GM21381 (cell line): Measurements from ENCODE around the gene PSORS1C2.
"Not testable (repeated sequence)": the region's sequence is repeated elsewhere in the genome, so short reads cannot be mapped to it uniquely, and the experiment has no call there.

Experiments used
- ATAC-seq: cut with Tn5 transposase; IDR thresholded peaks from one replicate; pipeline ENCODE4 v1.9.1; 2021; ENCODE audit warnings: mild to moderate bottlenecking, moderate library complexity; ENCODE audit not compliant: unreplicated experiment

Gene PSORS1C2

DNA sequence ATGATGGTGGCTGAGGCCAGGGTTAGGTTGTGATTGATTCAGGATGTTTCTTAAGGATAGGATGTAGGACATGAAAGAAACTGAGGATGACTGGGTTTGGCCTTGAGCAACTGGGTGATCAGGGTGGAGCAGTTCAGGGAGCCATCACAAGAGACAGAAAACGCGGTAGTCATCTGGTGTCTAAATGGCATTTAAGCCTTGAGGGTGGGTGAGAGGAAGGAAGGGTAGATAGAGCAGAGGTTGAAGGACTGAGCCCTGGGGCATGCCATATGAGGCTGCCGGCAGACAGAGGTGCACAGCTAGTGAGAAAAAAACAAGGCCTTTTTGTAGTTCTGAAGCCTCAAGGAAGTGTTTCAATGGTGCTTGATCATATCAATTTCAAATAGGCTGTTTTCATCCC, 29.7 kb upstream of the PSORS1C2 start:
- no peak for ATAC-seq

DNA sequence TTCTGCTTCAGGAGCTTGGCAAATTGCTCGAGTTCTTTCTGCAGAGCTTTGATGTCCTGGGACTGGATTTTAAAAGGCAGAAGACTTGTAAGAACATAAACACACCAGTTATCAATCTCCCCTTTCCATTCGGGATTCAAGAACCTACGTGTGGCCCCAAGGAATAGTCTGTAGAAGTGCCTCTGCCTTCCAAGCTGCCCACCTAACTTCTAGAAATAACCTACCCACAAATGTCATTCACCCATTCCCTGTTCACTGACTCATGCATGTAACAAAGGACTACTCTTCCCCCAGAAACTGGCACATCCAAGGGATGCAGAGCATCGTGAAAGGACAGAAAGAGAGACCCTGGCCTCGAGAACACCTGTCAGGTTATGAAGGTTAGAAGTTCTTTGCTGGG, 27.1 kb upstream of the PSORS1C2 start:
- no peak for ATAC-seq

DNA sequence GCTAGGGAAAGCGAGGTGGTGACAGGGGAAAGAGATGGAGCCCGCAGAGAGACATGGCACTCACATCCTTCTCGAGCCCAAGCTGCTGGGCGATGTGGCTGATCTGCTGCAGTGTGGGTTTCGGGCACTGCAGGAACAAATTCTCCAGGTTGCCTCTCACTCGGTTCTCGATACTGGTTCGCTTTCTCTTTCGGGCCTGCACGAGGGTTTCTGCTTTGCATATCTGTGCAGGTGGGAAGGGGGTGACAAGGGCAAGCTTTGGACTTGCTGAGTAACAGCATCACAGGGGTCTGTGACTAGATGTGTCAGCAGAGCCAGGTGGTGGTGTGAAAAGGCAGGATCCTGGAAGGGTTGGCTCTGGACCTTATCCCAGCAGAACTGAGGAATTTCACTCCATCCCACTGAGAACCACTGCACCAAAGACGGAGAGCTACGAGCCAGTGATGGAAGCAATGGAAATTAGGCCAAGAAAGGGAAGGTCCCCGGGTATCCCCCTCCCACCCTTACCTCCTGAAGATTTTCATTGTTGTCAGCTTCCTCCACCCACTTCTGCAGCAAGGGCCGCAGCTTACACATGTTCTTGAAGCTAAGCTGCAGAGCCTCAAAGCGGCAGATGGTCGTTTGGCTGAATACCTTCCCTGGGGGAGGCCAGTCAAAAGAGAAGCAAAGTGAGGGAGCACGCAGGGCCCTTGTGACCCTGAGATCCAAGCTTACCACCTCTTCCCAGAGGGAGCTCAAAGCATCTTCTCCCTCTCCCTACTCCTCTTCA, 26.4 kb upstream of the PSORS1C2 start:
- ATAC-seq, result peak; percentile 48

DNA sequence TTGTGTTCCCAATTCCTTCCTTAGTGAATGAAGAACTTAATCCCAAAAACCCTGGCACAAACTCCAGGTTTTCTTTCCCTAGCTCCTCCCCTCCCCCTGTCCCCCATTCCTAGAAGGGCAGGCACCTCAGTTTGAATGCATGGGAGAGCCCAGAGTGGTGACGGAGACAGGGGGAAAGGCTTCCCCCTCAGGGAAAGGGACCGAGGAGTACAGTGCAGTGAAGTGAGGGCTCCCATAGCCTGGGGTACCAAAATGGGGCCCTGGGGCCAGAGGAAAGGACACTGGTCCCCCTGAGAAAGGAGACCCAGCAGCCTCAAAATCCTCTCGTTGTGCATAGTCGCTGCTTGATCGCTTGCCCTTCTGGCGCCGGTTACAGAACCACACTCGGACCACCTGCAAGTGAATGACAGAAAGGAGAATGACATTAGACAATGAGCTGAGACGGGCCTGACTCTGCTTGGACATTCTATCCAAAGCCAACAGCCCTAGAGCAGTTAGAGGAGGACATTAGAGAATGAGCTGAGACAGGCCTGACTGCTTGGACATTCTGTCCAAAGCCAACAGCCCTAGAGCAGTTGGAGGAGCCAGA, 25.7 kb upstream of the PSORS1C2 start:
- ATAC-seq, result not testable (repeated sequence)

DNA sequence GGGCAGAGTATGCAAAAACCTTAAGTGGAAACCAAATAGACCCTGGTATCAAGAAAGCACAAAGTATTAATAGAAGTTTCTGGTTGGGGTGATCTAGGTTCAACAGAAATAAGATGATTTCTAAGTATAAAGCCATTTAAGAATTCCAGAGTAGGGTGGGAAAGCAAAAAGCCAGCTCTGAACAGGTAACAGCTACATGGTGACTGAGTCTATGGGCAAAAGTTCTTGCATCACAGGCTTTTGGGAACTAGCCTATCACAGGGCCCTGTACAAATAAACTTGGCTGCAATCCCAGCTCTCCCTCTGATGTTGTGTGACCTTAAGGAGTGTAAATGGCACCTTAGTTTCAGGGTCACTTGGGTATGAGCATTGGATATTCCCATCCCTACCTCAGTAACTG, 25.1 kb upstream of the PSORS1C2 start:
- no peak for ATAC-seq

DNA sequence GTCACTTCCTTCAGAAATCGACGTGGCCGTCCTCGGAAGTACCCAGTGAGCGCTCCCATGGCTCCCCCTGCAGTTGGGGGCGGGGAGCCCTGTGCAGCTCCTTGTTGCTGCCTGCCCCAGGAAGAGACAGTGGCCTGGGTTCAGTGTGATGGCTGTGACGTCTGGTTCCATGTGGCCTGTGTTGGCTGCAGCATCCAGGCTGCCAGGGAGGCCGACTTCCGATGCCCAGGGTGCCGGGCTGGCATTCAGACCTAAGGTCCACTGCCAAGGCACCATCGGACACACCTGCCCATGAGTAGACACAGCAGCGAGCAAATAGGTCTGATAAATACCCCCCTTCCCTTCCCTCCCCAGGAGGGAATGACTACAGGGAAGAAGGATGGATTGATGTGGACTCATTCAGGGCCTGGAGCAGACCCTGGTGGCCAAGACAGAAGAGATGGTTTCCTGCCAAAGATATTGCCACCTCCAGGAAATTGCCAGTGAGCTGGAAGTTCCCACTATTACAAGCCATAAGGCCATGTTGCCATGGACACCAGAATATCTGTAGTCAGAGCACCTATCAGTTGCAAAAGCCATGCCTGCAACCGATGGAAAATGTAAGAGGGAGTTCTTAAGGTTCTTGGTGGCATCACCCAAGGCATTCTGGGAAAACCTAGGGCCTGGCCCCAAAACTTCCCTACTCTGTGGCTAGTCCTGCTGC, 23.7 kb upstream of the PSORS1C2 start:
- ATAC-seq, result no peak

DNA sequence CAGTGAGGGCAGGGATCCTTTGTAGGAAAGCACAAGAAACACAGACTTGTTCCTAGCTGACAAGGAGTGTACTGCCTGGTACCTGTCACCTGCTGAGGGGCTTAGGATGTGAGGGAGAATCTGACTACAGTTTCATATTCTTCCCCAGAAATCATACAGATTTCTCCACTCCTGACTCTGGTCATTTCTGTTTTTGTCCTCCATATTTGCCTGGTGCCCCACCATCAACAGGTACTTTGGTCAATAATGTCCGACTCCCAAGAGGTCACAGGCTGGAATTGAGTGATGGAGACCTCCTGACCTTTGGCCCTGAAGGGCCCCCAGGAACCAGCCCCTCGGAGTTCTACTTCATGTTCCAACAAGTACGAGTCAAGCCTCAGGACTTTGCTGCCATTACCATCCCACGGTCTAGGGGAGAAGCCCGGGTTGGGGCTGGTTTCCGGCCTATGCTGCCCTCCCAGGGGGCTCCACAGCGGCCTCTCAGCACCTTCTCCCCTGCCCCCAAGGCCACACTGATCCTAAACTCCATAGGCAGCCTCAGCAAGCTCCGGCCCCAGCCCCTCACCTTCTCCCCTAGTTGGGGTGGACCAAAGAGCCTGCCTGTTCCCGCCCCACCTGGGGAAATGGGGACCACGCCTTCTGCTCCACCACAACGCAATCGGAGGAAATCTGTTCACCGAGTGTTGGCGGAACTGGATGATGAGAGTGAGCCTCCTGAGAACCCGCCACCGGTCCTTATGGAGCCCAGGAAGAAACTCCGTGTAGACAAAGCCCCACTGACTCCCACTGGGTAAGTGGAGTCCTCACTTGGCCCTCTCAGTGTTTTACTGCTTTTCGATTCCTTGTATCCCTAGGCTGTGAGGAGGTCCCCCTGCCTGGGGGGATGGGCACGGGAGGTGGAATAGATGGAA, 22.6 kb upstream of the PSORS1C2 start:
- ATAC-seq, result no peak

DNA sequence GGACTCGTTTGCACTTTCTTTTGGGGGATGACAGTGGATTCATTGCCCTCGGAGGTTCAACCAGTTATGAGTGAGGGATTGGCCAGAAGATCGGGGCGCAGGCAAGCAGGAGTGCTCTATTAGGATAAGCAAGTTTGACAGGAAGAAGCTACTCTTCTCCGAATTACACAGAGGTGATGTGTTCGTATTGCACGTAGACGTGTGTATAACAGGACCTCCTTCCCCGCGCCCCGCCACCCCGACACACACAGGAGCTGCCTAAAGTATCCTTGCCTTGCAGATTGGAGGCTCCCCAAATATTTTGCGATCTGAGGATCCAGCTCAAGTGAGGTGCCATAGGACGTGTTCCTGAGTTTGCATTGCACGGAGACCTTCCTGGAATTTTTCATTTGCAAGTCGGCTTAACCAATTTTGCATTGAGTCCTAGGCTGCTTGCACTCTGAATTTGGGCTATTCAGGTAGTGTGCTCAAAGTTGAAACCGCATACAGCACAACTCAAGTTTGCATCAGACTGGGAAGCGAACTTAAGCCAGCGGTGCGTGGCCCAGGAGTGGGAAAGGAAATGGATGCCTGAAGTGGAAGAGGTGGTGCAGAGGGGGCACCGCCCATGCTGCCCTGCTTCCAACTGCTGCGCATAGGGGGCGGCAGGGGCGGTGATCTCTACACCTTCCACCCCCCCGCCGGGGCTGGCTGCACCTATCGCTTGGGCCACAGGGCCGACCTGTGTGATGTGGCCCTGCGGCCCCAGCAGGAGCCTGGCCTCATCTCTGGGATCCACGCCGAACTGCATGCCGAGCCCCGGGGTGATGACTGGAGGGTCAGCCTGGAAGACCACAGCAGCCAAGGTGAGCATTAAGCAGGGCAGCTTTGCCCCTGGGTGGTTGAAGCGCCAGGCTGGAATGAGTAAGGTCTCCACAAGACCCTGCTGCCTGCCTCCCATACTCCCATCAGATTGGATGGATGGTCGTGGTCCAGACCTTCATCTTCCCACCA, 20.3 kb upstream of the PSORS1C2 start:
- no peak for ATAC-seq

DNA sequence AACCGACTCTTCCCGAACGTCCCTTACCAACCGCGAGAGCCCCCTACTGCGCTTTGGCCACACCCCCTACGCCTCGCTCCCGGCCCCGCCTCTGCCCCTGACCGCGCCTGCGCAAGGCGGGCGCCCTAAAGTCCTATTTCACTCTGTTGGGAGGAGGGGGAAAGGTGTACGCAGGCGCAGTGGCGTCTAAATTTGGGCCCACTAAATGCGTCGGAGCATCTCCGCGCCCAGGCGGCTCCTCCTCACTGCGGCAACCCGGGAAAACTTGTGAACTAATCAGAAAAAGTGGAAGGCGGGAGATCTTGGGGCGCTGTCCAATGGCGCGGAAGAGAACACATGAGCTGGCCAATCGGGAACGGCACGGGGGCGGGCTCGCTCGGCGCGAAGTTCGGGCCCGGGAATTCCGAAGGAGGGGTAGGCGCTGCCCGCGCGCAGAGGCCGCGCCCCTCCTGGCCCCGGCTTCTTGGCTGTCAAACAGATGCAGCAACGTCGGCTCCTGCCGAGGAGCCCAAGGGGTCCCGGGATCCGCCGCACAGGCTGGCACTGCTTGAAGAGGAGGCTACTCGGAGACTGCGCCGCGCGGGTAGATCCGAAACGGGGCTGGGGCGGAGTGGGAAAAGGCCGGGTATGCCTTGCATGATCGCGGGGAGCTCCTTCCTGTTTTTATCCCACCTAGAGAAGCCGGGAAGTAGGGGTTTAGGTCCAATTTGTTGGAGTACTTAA, 19.4 kb upstream of the PSORS1C2 start, which contains the start of gene TCF19:
Gene TCF19 (plus strand): TSS at position 450 of the 723 bp plus-strand sequence. CDS start 881 bp downstream, outside the sequence.
- peak; percentile 82 for ATAC-seq

DNA sequence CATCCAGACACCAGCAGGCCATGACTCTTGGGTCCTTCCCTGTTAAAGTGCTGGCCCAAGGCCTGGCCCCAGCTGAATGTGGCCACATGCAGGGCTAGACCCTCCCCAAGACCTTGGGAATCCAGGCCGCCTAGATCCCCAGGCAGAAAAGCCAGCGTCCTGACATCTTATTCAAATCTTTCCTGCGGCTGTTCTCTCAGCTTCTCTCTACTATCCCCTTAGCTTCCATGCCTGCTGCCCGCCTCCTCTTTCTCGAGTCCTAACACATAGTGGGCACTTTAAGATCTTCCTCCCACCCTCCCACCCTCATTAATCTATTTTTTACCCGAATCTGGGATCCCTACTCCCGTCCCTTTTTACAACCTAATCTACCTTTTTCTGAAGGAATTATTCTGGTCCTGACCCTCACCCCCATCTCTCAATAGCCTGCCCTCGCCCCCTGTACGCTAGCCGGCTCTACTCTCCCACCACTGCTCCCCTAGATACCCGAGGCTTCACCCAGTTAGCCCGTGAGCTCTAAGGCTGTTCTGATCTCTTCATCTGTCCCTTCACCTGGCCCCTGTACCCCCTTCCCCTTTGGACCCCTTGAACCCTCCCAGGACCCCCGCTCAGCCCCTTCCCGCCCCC, 18.8 kb upstream of the PSORS1C2 start, which contains the start of gene CCHCR1:
Gene CCHCR1 (minus strand): TSS at position 290 of the 627 bp plus-strand sequence. CDS start 202 bp downstream, at position 88.
- no peak for ATAC-seq

DNA sequence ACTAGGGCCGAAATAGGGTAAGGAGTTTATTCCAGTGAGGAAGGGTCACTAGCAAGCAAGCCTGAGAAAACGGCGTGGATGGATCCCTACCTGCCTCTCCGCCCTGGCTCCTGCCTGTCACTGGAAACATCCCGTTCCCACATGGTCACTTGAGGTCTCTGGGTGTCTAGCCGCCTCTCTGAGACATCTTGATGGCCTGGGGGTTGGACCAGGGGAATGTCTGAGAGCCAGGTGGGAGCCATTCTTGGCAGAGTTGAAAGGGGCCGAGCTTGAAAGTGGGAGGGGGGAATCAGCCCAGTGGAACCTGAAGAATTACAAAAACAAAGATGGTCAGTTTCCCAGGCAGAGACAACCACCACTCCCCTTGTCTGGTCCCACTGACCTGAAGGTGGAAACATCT, 17.8 kb upstream of the PSORS1C2 start:
- ATAC-seq, result no peak

DNA sequence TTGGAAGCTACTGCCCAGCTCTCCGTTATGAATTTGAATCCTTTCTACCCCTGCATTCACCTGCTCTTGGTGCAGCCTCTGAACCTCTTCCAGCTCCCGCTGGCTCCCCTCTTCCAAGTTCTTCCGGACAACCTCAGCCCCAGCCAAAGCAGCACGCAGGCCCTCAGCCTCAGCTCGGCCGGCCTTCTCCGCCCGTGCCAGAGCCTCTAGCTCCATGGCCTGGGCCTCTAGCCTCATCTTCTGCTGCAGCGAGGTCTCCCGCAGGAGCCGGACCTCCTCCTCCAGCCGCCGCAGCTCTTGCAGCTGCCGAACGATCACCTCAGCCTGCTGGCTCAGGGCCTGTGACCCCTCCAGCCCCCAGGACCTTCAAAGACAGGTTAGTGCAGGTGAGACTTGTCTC, 15.6 kb upstream of the PSORS1C2 start:
- no peak for ATAC-seq

DNA sequence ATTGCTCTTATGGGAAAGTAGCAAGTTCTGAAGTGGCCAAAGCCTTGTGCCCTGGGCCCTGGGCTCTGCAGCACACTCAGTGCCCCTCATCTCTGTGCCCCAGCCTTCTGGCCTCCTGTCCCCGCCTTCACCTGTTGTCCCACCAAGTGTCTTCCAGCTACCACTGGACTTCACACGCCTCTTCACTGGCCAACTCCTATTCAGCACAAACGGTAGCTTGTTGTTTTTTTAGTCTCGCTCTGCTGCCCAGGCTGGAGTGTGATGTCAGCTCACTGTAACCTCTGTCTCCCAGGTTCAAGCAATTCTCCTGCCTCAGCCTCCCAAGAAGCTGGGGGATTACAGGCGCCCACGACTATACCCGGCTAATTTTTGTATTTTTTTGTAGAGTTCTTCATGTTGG, 13.9 kb upstream of the PSORS1C2 start:
- no peak for ATAC-seq

DNA sequence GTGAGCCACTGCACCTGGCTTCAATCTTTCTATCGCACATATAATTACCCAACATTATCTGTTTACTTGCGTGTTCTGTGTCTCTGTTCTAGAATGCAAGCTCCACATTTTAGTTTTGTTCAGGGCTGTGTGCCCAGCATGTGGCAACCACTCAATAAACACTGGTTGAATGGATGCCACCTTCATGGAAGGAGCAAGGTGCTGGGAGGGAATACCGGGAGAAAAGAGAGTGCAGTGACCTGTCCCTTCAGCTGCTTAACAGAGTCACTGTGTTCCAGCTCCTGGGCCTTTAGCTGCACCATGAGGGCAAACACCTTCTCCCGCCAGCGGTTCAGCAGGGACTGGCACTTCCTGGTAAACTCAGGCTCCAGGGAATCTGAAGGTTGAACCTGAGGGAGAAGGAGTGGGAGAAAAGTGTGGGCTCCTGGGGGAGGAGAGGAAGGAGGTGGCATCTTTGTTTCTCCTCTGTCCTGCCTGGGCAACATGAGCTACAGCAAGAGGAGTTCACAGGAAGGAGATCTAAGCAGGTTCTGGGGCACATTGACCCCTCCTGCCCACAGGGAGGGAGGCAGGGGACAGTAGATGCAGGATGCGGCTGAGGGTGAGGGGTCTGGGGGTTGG, 11.1 kb upstream of the PSORS1C2 start:
- no peak for ATAC-seq

DNA sequence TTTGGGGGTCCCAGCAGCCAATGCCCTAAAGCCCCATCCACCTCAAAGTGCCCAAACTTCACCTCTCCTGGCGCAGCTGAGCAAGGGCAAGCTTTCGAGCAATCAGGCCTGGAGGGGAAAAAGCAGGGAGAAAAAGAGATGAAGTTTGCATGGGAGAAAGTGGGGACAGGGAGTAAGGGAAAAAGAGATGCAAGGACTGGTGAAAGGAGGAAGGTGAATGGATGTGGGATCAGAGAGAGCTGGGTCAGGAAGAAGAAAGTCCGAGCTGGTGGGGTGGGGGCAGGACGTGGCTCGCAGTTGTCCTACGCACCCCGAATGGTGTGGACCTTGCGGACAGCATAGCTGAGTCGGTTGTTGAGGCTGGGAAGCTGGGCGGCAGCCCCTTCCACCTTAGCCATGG, 6.5 kb upstream of the PSORS1C2 start:
- no peak for ATAC-seq

DNA sequence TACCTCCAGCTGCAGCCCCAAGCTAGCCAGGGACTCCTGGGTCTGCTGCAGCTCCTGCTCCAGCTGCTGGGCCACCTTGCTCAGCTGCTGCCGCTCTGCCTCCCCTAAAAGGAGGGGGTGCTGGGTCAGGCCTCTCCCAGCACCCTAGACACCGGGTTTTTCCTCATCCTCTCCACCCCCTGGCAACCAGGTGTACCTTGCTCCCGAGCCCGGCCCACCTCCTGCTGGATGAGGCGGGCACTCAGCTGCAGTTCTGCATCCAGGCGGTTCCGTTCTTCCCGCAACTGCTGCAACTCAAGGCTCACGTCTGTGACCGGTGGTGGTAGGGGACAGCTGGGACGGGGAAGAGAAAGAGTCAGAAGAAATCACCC, 6.1 kb upstream of the PSORS1C2 start:
- ATAC-seq, result no peak

DNA sequence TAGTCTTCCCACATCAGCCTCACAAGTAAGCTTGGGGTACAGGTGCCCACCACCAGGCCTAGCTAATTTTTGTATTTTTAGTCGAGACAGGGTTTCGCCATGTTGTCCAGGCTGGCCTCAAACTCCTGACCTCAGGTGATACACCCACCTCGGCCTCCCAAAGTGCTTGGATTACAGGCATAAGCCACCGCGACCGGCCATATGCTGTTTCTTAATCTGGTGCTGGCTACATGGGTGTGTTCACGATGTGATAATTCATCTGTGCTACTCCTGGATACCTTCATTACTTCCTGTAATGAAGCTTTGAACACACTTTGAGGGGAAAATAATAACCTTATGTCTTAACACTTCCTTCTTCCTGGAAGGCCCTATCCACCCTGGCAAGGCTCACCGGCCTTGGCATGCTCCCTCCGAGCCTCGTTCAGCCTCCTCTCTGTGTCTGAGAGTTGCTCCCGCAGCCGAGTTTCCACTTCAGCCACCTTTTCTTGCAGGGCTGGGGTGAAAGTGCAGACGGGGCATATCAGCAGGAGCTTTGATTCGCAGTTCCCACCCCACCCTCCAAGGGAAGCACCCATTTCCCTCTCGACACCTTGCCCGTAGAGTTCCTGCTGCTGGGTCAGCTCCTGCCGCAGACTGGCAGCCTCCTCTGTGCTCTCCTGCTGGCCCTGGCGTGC, 5.6 kb upstream of the PSORS1C2 start:
- ATAC-seq, result no peak

DNA sequence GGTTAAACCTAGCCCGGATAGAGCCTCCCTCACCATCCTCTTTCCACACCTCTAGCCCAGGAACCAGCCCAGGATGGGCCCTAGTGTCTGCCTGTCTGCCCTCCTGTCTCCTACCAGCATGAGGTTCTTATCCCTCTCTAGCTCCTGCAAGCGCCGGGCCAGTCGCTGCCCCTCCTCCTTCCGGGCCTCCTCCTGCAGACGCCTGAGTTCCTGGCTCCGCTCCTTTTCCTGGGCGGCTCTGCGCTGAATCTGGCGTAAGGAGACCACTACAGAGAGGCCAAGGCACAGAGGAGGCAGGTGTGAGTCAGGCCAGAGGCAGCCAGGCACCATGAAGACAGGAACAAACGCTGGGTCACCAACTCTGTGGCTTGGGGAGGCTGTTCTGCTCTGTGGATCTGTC, 4.3 kb upstream of the PSORS1C2 start:
- no peak for ATAC-seq
